ENCODE results near the gene GALNT12.

GALNT12 gene

GRCh38 chr9:98767915-98768314 is 39.6 kb upstream of the GALNT12 start:
- TF ChIP-seq CTCF (conservative IDR thresholded peaks at IDR 0.05; ENCODE audit: low read length), result no peak
- no peak for DNase-seq (ENCODE audit: low read depth)
- H3K4me3 ChIP-seq (ENCODE audit: low read length), result no peak overlapping the region

GRCh38 chr9:98768344-98768743 is 39.1 kb upstream of the GALNT12 start:
- no peak for DNase-seq (ENCODE audit: low read depth)
- TF ChIP-seq CTCF (conservative IDR thresholded peaks at IDR 0.05; ENCODE audit: low read length), result no peak
- H3K4me3 ChIP-seq (ENCODE audit: low read length), result no peak overlapping the region

GRCh38 chr9:98770717-98771116 is 36.8 kb upstream of the GALNT12 start:
- no peak for DNase-seq (ENCODE audit: low read depth)
- no peak overlapping the region for H3K4me3 ChIP-seq (ENCODE audit: low read length)
- no peak for TF ChIP-seq CTCF (conservative IDR thresholded peaks at IDR 0.05; ENCODE audit: low read length)

GRCh38 chr9:98771209-98771874 is 36.1 kb upstream of the GALNT12 start:
- TF ChIP-seq CTCF (conservative IDR thresholded peaks at IDR 0.05; ENCODE audit: low read length), result no peak
- no peak overlapping the region for H3K4me3 ChIP-seq (ENCODE audit: low read length)
- DNase-seq (ENCODE audit: low read depth), result no peak

GRCh38 chr9:98772364-98773155 is 34.9 kb upstream of the GALNT12 start:
- TF ChIP-seq CTCF (conservative IDR thresholded peaks at IDR 0.05; ENCODE audit: low read length), result no peak
- no peak for DNase-seq (ENCODE audit: low read depth)
- no peak overlapping the region for H3K4me3 ChIP-seq (ENCODE audit: low read length)

GRCh38 chr9:98773721-98774120 is 33.7 kb upstream of the GALNT12 start:
- no peak for TF ChIP-seq CTCF (conservative IDR thresholded peaks at IDR 0.05; ENCODE audit: low read length)
- H3K4me3 ChIP-seq (ENCODE audit: low read length), result no peak overlapping the region
- DNase-seq (ENCODE audit: low read depth), result no peak

- no peak overlapping the region for H3K4me3 ChIP-seq (ENCODE audit: low read length)
- peak; percentile 66 for TF ChIP-seq CTCF (conservative IDR thresholded peaks at IDR 0.05; ENCODE audit: low read length)
These were observed 32.7 kb upstream of the GALNT12 start for GRCh38 chr9:98774746-98775145.

More at GRCh38 chr9:98774746-98775145, 32.7 kb upstream of the GALNT12 start:
- DNase-seq (ENCODE audit: low read depth), result peak; percentile 11

Measured in AG10803 (cell line).